HepG2 (cell line): ENCODE results near the gene NR2F6. TPM values are rescaled to one million over a fixed set of nuclear protein-coding genes. Genes with fewer than 3 reads are reported as not detected.

Source experiments
- ATF7-NPFF ChIP-seq: sonication (generic); formaldehyde crosslinking; IDR thresholded peaks from 2 replicates; pipeline ENCODE4 v1.8.1; 2023; ENCODE audit warnings: mild to moderate bottlenecking, low read depth, missing genetic modification reagents, moderate library complexity
- DNMT3B ChIP-seq: conservative IDR thresholded peaks from 2 replicates; pipeline ENCODE4 v1.6.1; 2016; ENCODE audit warnings: missing biosample characterization, control low read depth
- HNRNPL ChIP-seq: fragments of 200-400 bp; formaldehyde crosslinking; IDR thresholded peaks from 2 replicates; pipeline ENCODE4 v1.6.1; 2017; ENCODE audit warnings: mild to moderate bottlenecking, low read depth, low read length
- KLF6 ChIP-seq: IDR thresholded peaks from 2 replicates; pipeline ENCODE4 v1.8.0; 2016; ENCODE audit warnings: missing biosample characterization, missing genetic modification reagents
- MAFF ChIP-seq: IDR thresholded peaks from 2 replicates; pipeline ENCODE4 v1.6.1; 2011; ENCODE audit warnings: low read depth, low read length, improper control_type of control experiment
- NKX3-1 ChIP-seq: sonication (generic); formaldehyde crosslinking; IDR thresholded peaks from 2 replicates; pipeline ENCODE4 v1.5.0; 2020; ENCODE audit warnings: missing genetic modification reagents
- NR2F1 ChIP-seq, 2 experiments: fragments of 450-650 bp in 1 of 2; formaldehyde crosslinking in 1 of 2; IDR thresholded peaks; 2 replicates each; pipeline versions ENCODE4 v1.5.0 to v1.6.1; 2016 to 2020; ENCODE audit warnings: mild to moderate bottlenecking in 1 of 2, missing compliant biosample characterization in 1 of 2, missing genetic modification reagents in 1 of 2, moderate library complexity in 1 of 2
- PTBP1 ChIP-seq: fragments of 200-400 bp; formaldehyde crosslinking; IDR thresholded peaks from 2 replicates; pipeline ENCODE4 v1.6.1; 2018; ENCODE audit warnings: low read length, low read depth; ENCODE audit not compliant: poor library complexity, severe bottlenecking
- SMARCC2 ChIP-seq: fragments of 450-650 bp; IDR thresholded peaks from 2 replicates; pipeline ENCODE4 v1.6.1; 2017; ENCODE audit warnings: antibody characterized with exemption, mild to moderate bottlenecking
- ZFP1 ChIP-seq: IDR thresholded peaks from 2 replicates; pipeline ENCODE4 v1.6.1; 2016
- ZFP36 ChIP-seq: fragments of 150-350 bp; IDR thresholded peaks from 2 replicates; pipeline ENCODE4 v1.6.1; 2018; ENCODE audit warnings: borderline replicate concordance, low read length, low read depth; ENCODE audit not compliant: partially characterized antibody
- ZFP36L2 ChIP-seq: sonication (generic); formaldehyde crosslinking; IDR thresholded peaks from 2 replicates; pipeline ENCODE4 v1.4.0; 2020; ENCODE audit warnings: missing genetic modification reagents
- ZGPAT ChIP-seq: IDR thresholded peaks from 2 replicates; pipeline ENCODE4 v1.6.1; 2016; ENCODE audit warnings: mild to moderate bottlenecking
- ZHX2 ChIP-seq, 2 experiments: sonication (generic) in 1 of 2; formaldehyde crosslinking in 1 of 2; IDR thresholded peaks; 2 replicates each; pipeline versions ENCODE4 v1.6.1 to v1.9.0; 2014 to 2022; ENCODE audit warnings: antibody characterized with exemption in 1 of 2, borderline replicate concordance in 1 of 2, inconsistent platforms in 1 of 2, low read depth in 1 of 2, missing genetic modification reagents in 1 of 2
- ZNF546 ChIP-seq: sonication (generic); formaldehyde crosslinking; conservative IDR thresholded peaks from 2 replicates; pipeline ENCODE4 v1.8.1; 2023; ENCODE audit warnings: mild to moderate bottlenecking, missing genetic modification reagents
- ZNF562 ChIP-seq: sonication (generic); formaldehyde crosslinking; IDR thresholded peaks from 2 replicates; pipeline ENCODE4 v1.8.0; 2022; ENCODE audit warnings: missing genetic modification reagents, borderline replicate concordance
- ZNF879 ChIP-seq: sonication (generic); formaldehyde crosslinking; IDR thresholded peaks from 2 replicates; pipeline ENCODE4 v1.8.1; 2023; ENCODE audit warnings: missing genetic modification reagents
- ZSCAN9 ChIP-seq: IDR thresholded peaks from 2 replicates; pipeline ENCODE4 v1.6.1; 2016; ENCODE audit warnings: borderline replicate concordance
- polyA plus RNA-seq, 8 experiments: library from polyadenylated mRNA; depleted of rRNA in 3 of 8; stranded (reverse) in 7 of 8; unstranded in 1 of 8; fragments of >200 nt; fragmentation: Illumina TruSeq in 4 of 8; extraction: Trizol in 4 of 8; gene quantifications; 2 replicates each; pipeline versions ENCODE4 v1.2.1 to v1.2.3, GENCODE V29; 2011 to 2016; ENCODE audit warnings: low read depth in 4 of 8, missing spikeins in 1 of 8, mixed read lengths in 1 of 8; ENCODE audit not compliant: insufficient read depth in 1 of 8
- total RNA-seq, 5 experiments: library from RNA; depleted of rRNA; stranded (reverse); fragments of >200 nt; fragmentation: Illumina TruSeq; extraction: Trizol; gene quantifications; 2 replicates each; pipeline ENCODE4 v1.2.3, GENCODE V29; 2016; ENCODE audit warnings: low read depth in 1 of 5
- TF ChIP-seq, protein P1 (sequence below): sonication (generic); formaldehyde crosslinking; IDR thresholded peaks from 2 replicates; pipeline ENCODE4 v1.9.0; 2021; ENCODE audit warnings: missing genetic modification reagents, borderline replicate concordance

NR2F6 gene
- total and polyA plus RNA-seq, 2 of the 13 experiments (the other 11 are each of a cell fraction or from before 2014, with no cell fraction given): 30.9 to 72.4 TPM

GRCh38 chr19:17215127-17215971 lies 30.4 kb downstream of the NR2F6 start, which contains the start of gene USE1 (continued):
- TF ChIP-seq ZHX2 (IDR thresholded peaks at IDR 0.05; ENCODE audit: low read depth): peak; percentile 97
- TF ChIP-seq ZHX2 (CRISPR knock-in tag; IDR thresholded peaks at IDR 0.05; ENCODE audit: borderline replicate concordance): no peak
- TF ChIP-seq ZNF562: no peak
- TF ChIP-seq ZFP36L2 (CRISPR knock-in tag): no peak
- peak in 1 of 2 experiments; percentile 49; a peak in 1 of 4 replicates for TF ChIP-seq NR2F1 (CRISPR knock-in tag; IDR thresholded peaks at IDR 0.05)
- no peak for TF ChIP-seq SMARCC2
- no peak for TF ChIP-seq DNMT3B (CRISPR knock-in tag)
- TF ChIP-seq ZFP1 (CRISPR knock-in tag): no peak
- no peak for TF ChIP-seq ZNF546 (CRISPR knock-in tag)
- no peak for TF ChIP-seq ZNF879
- TF ChIP-seq HNRNPL: peak; percentile 81
- no peak for TF ChIP-seq PTBP1
- peak; percentile 90 for TF ChIP-seq ZGPAT
- TF ChIP-seq ZFP36: no peak
- peak; percentile 69 for TF ChIP-seq ATF7-NPFF (CRISPR knock-in tag)
- TF ChIP-seq, protein P1, sequence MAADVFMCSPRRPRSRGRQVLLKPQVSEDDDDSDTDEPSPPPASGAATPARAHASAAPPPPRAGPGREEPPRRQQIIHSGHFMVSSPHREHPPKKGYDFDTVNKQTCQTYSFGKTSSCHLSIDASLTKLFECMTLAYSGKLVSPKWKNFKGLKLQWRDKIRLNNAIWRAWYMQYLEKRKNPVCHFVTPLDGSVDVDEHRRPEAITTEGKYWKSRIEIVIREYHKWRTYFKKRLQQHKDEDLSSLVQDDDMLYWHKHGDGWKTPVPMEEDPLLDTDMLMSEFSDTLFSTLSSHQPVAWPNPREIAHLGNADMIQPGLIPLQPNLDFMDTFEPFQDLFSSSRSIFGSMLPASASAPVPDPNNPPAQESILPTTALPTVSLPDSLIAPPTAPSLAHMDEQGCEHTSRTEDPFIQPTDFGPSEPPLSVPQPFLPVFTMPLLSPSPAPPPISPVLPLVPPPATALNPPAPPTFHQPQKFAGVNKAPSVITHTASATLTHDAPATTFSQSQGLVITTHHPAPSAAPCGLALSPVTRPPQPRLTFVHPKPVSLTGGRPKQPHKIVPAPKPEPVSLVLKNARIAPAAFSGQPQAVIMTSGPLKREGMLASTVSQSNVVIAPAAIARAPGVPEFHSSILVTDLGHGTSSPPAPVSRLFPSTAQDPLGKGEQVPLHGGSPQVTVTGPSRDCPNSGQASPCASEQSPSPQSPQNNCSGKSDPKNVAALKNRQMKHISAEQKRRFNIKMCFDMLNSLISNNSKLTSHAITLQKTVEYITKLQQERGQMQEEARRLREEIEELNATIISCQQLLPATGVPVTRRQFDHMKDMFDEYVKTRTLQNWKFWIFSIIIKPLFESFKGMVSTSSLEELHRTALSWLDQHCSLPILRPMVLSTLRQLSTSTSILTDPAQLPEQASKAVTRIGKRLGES (CRISPR knock-in tag): no peak
- TF ChIP-seq KLF6 (CRISPR knock-in tag): peak; percentile 54; the same call in 1 of the 2 replicates
- no peak for TF ChIP-seq MAFF
- TF ChIP-seq NKX3-1 (CRISPR knock-in tag): no peak
- TF ChIP-seq ZSCAN9: peak; percentile 44; the same call in 1 of the 2 replicates
